ENCODE measurements around the gene TPP2. TPM values are rescaled to one million over a fixed set of nuclear protein-coding genes. Genes with fewer than 3 reads are reported as not detected.

Gene TPP2
- total and polyA plus RNA-seq, 9 of the 15 experiments (the other 6 are each of a cell fraction or from before 2014, with no cell fraction given): 18.8 to 87.7 (median 55.9) TPM

- TF ChIP-seq RREB1 (CRISPR knock-in tag; IDR thresholded peaks at IDR 0.05): no peak
Measured at GRCh38 chr13:102610296-102610895, 13.6 kb downstream of the TPP2 start (continued).

DNA sequence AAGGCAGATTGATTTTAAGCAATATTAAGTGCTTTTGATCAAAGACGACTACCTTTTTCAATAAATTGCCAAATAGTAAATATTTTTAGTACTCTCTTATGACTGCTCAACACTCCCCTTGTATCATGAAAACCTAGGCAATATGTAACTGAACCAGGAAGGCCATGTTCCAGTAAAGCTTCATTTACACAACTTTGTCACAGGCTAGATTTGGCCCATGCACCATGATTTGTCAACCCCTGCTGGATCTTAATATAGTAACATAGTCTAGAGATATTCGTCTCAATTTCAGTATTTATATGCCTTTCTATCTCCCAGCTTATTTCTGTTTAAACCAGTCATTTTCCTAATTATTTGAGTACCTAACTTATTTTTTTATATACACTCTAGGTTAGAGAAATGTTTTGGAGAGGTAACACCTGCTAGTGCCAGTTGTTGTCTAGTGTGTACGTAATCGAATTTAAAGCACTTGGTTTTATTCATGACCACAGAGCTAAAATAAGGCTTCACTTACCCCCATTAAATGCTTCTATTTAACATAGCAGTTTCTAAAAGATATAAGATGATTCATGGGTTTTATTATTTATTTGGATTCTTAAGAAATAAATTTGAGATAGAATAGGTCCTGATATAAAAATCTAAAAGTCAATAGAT lies 21.0 kb downstream of the TPP2 start:
- BruUV-seq (replicated peaks): TSS peak; percentile 3
- Histone ChIP-seq H3K9me1 (ENCODE audit: control insufficient read depth, insufficient read depth, low read length) (no peaks in the 10 kb centered on the region), H3K4me3 (no peak overlapping the region), H3K27me3 (ENCODE audit: control insufficient read depth in 2 of 2, insufficient read depth in 2 of 2, low read length in 2 of 2) (no peaks in the 10 kb centered on the region), H3K36me3 (ENCODE audit: control insufficient read depth, insufficient read depth, low read length) (peaks cover 96% of the 10 kb centered on the region), H3K4me1 (replicated peaks in 1 of 2; ENCODE audit: control insufficient read depth in 2 of 2, insufficient read depth in 2 of 2, low read length in 2 of 2) (no peaks in the 10 kb centered on the region), H4K20me1 (replicated peaks; ENCODE audit: control insufficient read depth, insufficient read depth, low read length) (no peaks in the 10 kb centered on the region), H3K4me2 (ENCODE audit: insufficient read depth, low read length) (no peak overlapping the region), H3K9ac (ENCODE audit: insufficient read depth in 1 of 2, low read depth in 2 of 2, low read length in 2 of 2) (no peak overlapping the region), H3K27ac (ENCODE audit: extremely low read depth, low read depth, low read length) (no peak overlapping the region), H3K79me2 (ENCODE audit: control insufficient read depth, insufficient read depth, low read length) (peaks cover 20% of the 10 kb centered on the region), H2AFZ (ENCODE audit: low read depth, low read length) (no peak overlapping the region), H3K9me3 (replicated peaks; ENCODE audit: control insufficient read depth, insufficient read depth, low read depth, low read length) (no peaks in the 10 kb centered on the region)
- ChIA-PET CTCF (ENCODE audit: low intra/inter-chr PET ratio) (no interaction called here), POLR2A (no interaction called here)
- WGBS (ENCODE audit: insufficient coverage, low coverage, missing lambda C conversion rate): 92% methylated on average over 4 of the region's 4 CpGs
- intact Hi-C loops (cut with micrococcal nuclease): no loop called here
- ATAC-seq (no peak), DNase-seq (ENCODE audit: extremely low read depth in 1 of 4, low spot score in 3 of 4) (no peak), FAIRE-seq (no peak)
- in situ Hi-C loops (cut with MboI): loop anchor here (25.0 kb wide), 1 partner anchor 2006 kb away; no protein-coding TSS in a partner anchor
- TF ChIP-seq JUND (IDR thresholded peaks at IDR 0.05; ENCODE audit: borderline replicate concordance, low read depth, low read length) (no peak), JUND (tag; IDR thresholded peaks at IDR 0.05; ENCODE audit: borderline replicate concordance, low read depth, low read length) (no peak), ZNF830 (CRISPR knock-in tag; IDR thresholded peaks at IDR 0.05) (no peak), POLR2G (IDR thresholded peaks at IDR 0.05; ENCODE audit: low read depth, low read length) (no peak), MXI1 (IDR thresholded peaks at IDR 0.05; ENCODE audit: low read depth, low read length) (no peak), ZNF280B (CRISPR knock-in tag; IDR thresholded peaks at IDR 0.05) (no peak), HDAC1 (IDR thresholded peaks at IDR 0.05) (no peak), MIER1 (IDR thresholded peaks at IDR 0.05; ENCODE audit: low read depth) (no peak), MAFK (IDR thresholded peaks at IDR 0.05; ENCODE audit: low read length) (no peak), ZNF140 (CRISPR knock-in tag; IDR thresholded peaks at IDR 0.05) (no peak), TCF7L2 (IDR thresholded peaks at IDR 0.05; ENCODE audit: low read depth, low read length) (no peak)

Data from K562 (cell line).